HFF-Myc (cell line): ENCODE data around the gene NDNF.

ENCODE experiments used
- DNase-seq: peaks from one replicate; pipeline ENCODE4 v3.0.0-alpha.2; 2011; ENCODE audit warnings: low read depth; ENCODE audit errors: extremely low read depth
- H3K4me3 ChIP-seq: replicated peaks from 2 replicates; pipeline ENCODE4 v1.5.1; 2011; ENCODE audit warnings: low read depth, mild to moderate bottlenecking, control low read depth, low read length
- CTCF ChIP-seq: IDR thresholded peaks from 2 replicates; pipeline ENCODE4 v1.5.1; 2012; ENCODE audit warnings: mild to moderate bottlenecking, low read depth, low read length, control low read depth; ENCODE audit errors: missing control alignments

Gene NDNF

DNA sequence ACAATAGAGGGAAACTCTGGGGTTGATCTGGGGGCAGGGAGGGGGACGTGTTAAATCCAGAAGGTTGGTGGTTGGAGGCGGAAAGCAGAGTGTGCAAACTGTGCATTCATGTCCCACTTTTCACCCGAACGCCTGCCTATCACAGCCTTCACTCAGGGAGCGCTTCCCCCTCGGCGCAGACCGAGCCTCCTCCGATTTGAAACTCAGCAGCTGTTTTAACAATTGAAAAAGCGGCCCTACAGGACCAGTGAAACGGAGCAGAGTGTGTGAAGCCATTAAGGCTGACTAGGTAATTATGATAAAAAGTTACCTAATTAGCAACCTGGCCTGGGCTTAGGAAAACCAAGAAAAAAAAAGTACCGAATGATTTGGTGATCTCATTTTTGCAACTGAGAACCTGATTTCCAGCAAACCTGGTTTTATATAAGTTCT, 685 bp upstream of the NDNF start:
- H3K4me3 ChIP-seq: peak overlapping the region; percentile 45
- TF ChIP-seq CTCF: no peak
- DNase-seq: no peak

- no peak for DNase-seq
- peak overlapping the region; percentile 45 for H3K4me3 ChIP-seq
- TF ChIP-seq CTCF: no peak
These were observed 603 bp downstream of the NDNF start for GRCh38 chr4:121071640-121072223.

DNA sequence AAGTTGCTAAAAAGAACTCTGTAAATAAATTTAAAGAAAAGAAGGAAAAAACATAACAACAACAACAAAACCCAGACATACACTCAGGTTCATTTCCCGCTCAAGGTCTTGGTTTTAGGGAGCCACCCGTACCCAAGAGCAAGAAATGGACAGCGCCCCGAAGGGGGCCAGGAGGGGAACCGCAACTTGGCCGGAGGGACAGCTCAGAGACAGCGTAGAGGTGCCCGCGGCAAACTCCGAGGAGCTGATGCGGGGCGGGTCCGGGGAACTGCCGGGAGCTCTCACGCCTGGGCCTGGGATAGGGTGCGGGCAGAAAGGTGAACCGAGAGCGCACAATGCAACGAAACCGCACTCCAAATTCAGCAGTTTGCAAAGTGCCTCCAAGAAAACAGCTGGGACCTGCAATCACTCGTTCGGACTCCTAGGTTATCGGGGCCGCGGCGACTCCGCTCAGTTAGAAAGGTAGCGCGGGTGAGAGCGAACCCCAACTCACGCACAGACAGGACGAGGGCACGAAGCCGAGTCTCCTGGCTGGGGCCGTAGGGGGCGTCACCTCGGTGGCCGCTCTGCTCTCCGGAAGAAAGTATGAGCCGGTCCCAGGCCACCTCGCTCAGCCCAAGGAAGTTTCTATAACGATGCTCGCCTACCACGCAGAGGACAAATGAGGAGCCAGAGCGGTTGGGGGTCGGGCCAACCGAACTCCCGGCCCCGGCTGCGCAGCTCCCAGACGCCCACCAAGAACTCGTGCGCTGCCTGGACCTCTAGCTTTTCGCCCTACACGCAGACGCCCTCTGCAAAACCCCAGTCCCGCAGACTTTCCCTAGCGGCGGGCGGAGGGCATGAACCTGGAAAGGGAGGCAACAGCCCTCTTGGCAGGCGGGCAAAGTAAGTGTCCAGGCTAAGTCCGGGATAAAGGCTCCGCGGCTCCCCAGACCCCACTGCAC, 1.4 kb downstream of the NDNF start:
- peak overlapping the region; percentile 45 for H3K4me3 ChIP-seq
- no peak for DNase-seq
- TF ChIP-seq CTCF: peak; percentile 28

DNA sequence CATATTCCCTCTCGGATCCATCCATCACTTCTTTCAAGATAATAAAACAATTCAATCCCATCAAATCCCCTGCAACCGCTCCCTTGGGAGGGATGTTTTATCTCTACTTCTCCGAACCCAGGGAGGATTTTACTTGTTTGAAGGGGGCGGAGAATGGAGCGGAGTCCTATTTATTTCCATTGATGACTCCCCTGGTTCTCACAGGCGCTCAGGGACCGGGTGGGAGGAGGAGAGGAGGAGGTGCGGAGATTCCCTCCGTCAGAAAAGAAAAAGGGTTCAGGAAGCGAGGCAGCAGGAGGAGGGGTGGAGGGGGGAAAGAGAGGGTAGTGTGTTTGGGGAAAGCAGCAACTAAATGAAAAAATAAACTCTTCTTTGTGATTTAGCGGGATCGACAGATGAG, 2.1 kb downstream of the NDNF start:
- TF ChIP-seq CTCF: no peak
- DNase-seq: no peak
- peak overlapping the region; percentile 45 for H3K4me3 ChIP-seq

DNA sequence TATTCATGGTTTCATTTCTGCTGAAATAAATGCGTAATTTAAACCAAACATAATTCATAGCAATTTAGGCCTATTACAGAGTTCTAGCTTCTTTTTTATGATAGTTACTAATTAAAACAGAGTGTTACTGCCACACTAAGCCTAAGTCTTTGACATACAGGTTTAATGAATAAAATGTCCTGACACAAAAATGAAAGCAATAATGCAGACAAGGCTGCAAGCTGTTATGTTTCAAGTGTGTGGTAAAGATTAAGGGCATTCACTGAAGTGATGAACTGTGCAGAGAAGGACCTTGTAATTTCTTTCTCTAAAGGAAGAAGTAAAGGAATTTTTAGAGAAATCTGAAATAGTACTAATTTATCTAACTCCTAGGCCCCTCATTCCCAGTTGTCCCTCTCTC, 2.9 kb downstream of the NDNF start:
- DNase-seq: no peak
- TF ChIP-seq CTCF: no peak
- H3K4me3 ChIP-seq: no peak overlapping the region

DNA sequence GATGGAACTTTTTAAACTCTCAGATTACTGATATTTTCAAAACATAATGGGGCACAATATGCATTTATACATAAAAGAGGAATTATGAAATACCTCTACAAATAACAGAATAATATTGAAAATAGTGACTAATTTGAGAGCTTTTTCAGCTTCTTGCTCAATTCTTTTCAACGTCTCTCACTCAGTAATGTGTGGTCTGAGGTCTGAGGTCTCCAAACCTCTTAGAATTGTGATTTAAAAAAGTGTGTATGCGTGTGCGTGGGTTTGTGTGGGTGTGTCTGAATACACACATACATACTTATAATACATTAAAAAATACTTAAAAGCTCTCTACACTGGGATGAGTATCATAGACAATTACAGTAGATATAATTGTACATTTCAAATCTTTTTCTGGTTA, 7.9 kb downstream of the NDNF start:
- H3K4me3 ChIP-seq: no peak overlapping the region
- DNase-seq: no peak
- TF ChIP-seq CTCF: no peak

GRCh38 chr4:121062521-121062920, 9.8 kb downstream of the NDNF start:
- no peak for TF ChIP-seq CTCF
- DNase-seq: no peak
- no peak overlapping the region for H3K4me3 ChIP-seq
